Measurements from ENCODE around the gene KRTAP12-4.
A peak's percentile ranks its signal among the peaks of the same experiment; 100 is the strongest.
"Not testable (repeated sequence)": the region's sequence is repeated elsewhere in the genome, so short reads cannot be mapped to it uniquely, and the experiment has no call there.

KRTAP12-4 gene

DNA sequence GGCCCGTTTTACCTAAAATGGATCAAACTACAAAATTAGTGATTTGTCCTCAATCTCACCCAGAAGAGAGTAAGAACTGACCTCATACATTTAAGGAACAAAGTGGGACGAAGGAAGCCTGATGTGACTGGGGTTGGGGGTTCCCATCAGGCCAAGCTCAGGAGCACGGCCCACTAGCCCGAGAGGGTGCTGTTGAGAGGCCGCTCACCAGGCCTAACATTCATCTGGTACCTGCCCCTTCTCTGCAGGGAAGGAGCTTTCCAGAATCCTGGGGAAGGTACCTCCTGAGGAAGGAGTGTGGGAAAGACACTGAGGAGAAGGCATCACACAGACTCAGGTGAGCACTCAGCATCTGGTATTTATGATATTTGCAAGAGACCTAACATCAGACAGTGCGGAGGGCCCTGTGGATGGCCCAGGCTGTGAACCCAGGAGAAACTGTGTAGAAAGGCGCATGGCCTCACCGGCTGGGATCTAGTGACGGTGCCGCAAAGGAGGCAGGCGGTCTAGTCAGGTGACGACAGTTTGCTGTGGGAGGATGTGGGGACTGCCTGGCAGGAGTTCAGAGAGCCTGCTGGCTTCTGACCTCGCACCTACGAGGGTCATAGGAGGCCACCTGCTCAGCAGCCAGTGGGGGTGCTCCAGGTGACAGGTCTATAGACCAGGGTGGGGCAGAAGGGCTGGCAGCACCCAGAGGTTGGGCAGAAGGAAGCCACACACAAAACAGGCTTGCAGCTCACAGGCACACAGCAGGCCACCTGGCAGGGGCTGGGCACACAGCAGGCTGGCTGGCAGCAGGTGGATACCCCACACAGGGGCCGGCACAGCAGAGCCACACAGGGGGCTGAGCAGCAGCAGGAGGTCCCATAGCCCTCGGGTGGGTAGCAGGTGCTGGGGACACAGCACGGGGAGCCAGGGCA lies 543 bp downstream of the KRTAP12-4 start:
- peak; percentile 62 for DNase-seq

DNA sequence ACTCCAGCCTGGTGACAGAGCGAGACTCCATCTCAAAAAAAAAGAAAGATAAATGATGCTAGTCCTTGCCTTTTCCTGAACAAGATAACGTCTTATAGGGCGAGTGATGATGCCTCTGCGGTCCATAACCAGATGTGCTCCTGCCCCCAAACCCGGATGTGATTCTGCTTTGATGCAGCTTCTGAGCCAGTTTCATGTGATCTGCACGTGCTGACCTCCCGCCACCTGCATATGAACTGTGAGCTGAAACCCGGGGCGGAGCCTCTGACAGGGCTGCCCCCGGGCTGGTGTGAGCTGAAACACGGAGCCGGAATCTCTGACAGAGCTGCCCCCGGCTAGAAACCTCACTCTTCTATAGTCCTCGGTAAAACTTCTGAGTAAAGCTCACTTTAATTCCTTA lies 1.3 kb downstream of the KRTAP12-4 start:
- DNase-seq: no peak

DNA sequence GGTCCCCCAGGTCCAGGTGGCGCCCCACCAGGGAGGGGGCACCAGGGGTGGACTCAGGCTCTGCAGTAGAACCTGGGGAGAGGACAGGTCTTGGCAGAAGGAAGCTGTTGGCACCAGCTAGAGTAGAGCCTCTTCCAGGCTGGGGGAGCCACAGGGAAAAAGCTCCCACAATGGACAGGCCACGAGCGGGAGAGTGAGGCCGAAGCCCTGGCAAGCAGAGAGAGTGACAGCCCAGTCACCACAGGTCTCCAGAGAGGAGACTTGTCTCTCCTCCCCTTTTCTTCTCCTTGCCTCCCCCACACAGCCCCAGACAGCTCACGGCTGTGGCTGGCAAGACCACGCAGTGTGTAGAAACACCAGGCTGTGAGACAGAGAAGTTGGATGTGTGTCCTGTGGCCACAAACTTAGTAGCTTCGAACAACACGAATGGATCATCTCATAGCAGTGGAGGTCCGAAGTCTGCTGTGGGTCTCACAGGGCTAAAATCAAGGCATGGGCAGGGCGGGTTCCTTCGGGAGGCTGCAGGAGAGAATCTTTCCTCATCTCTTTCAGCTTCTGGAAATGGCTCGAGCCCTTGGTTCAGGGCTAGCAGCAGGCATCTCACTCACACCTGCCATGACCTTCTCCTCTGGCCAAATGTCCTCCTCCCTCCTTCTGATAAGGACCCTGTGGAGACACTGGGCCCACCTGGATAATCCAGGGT lies 3.3 kb downstream of the KRTAP12-4 start:
- no peak for DNase-seq

DNA sequence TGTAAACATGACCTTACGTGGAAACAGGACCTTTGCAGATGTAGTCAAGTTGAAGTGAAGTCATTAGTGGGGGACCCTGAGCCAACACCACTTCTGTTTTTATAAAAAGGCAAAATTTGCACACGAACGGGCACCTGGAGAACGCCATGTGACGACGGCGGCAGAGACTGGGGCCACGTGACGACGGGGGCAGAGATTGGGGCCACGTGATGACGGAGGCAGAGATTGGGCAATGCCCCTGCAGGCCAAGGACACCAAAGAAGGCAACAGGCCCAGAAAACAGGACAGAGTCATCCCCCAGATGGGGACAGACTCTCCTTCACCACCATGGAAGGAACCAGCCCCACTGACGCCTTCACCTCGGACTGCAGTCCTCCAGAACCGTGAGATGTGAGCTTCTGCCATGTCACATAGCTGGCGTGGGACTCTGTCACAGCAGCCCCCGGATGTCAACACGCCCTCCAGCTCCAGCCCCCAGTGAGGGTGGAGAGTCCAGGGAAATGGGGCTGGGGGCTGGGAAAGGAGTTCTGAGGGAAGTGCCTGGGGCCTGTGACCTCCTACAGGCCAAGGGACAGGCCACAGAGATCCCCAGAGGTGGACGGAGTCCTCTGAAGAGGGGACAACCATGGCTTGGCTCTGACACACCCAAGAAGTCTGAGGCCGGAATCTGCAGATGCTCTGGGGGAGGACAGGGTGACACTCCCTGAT lies 4.0 kb downstream of the KRTAP12-4 start:
- DNase-seq: no peak

DNA sequence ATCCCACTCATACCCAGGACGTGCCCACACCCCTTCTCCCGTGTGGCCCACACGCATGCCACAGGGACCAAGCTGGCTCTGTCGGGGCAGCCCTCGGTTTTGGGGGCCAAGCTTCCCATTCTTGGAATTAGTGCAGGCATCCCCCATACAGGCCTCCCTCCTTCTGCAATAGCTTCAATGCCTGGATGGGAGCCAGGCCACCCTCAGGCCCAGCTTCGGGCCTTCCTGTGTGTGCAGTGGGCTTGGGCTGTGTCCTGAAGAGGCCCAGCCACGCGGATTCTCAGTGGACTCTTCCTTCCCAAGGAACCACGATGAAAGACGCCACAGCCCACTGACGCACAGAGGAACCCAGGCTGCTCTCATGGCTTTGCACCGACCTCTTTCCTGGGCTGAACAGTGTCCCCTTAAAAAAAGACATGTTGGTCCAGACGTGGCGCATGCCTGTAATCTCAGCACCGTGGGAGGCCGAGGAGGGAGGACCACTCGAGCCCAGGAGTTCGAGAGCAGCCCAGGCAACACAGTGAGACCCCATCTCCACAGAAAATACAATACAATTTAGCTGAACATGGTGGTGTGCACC lies 4.8 kb downstream of the KRTAP12-4 start:
- DNase-seq: no peak

DNA sequence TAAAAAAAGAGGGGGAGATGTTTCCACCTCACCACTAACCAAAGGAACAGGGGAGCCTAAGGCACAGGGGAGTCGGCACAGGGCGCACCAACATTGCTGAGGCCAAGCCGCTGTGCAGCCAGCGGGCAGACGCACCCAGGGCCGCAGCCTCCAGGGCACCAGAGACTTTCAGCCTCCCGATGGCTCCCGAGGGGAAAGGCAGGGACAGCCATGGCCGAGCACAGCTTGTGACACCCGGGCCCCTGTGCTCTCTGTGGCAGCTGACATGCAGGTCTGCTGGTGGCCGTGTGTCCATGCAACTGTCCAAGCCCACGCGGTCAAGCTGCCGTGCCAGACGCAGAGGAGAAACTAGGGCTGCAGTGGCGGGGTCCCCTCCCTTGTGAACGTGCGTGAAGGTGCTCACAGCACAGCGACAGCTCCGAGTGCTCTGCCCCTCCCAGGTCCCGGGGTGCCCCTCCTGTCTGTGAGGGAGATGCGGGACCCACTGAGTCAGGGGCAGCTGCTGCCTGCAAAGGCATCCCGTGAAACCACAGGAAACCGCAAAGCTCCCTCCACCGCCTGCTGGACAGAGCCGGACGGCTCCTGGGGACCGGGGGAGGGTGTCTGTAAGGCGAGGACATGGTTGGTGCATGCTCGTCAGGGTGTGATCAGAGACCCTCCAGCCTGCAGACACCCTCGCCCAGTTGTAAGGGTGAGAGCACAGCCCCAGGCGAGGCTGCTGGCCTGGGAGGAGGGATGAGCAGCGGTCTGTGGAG lies 5.7 kb downstream of the KRTAP12-4 start:
- no peak for DNase-seq

DNA sequence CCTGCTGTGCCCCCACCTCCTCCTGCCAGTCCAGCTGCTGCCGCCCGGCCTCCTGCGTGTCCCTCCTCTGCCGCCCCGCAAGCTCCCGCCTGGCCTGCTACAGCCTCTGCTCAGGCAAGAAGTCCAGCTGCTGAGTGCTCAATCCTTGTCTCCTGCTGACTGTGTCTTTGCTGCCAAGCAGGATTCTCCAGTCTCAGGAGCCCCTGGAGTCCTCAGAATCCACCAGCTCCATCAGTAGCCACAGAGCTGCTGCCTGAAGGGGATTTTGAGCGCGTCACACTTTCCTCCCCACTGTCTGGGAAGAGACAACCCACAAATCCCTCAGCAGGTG lies 7.3 kb downstream of the KRTAP12-4 start:
- no peak for DNase-seq

DNA sequence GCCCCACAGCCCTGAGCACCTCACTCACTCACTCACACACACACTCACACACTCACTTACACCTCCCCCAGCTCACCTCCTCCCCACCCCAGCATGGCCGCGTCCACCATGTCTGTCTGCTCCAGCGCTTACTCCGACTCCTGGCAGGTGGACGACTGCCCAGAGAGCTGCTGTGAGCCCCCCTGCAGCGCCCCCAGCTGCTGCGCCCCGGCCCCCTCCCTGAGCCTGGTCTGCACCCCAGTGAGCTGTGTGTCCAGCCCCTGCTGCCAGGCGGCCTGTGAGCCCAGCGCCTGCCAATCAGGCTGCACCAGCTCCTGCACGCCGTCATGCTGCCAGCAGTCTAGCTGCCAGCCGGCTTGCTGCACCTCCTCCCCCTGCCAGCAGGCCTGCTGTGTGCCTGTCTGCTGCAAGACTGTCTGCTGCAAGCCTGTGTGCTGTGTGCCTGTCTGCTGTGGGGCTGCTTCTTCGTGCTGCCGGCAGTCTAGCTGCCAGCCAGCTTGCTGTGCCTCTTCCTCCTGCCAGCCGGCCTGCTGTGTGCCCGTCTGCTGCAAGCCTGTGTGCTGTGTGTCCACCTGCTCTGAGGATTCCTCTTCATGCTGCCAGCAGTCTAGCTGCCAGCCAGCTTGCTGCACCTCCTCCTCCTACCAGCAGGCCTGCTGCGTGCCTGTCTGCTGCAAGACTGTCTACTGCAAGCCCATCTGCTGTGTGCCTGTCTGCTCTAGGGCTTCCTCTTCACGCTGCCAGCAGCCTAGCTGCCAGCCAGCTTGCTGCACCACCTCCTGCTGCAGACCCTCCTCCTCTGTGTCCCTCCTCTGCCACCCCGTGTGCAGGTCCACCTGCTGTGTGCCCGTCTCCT lies 7.9 kb downstream of the KRTAP12-4 start, which contains the start of gene KRTAP10-11:
Gene KRTAP10-11, plus strand, starts transcription at position 49 of the 856 bp plus-strand sequence. Its CDS starts 45 bp downstream, at position 94.
- not testable (repeated sequence) for DNase-seq

DNA sequence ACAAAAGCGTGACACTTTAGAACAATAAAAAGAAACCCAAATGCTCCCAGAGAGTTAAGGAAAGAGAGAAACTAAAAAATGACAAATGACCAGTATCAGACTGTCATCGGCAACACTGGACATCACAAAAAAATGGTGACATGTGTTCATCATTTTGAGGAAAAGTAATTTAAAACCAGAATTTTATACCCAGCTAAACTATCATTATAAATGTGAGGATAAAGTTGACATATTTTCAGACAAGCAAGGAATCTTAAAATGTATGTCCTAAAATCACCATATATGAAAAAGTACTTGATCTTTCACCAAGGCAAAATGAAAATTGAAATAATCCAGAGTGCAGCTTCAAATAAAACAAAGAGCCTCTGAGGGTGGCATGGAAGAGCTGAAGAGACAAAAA lies 9.6 kb downstream of the KRTAP12-4 start:
- no peak for DNase-seq

DNA sequence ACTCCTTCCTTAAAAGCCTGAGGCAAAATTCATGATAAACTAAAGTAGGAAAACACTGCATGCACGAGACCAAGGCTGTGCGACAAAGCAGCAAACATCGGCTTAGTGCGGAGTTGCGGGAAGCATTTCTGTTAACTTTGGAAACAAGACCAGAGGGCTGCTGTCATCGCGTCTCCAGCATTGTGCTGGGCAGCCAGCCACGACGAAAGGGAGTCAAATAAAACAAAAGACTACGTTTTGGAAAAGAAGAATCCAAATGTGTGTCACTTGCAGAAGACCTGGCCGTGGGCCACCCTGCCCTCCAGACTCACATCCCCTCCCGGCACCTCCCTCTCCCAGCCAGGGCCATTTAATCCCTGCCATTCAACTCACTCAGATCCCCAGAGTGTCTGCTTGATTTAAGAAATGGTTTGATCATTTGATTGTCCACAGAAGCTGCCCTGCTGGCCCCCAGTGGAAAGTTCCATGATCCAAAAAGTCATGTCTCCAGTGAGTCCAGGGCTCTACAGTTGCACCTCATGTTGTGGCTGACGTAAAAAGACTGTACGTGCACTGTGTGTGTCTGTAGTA lies 10.6 kb downstream of the KRTAP12-4 start:
- DNase-seq: no peak

DNA sequence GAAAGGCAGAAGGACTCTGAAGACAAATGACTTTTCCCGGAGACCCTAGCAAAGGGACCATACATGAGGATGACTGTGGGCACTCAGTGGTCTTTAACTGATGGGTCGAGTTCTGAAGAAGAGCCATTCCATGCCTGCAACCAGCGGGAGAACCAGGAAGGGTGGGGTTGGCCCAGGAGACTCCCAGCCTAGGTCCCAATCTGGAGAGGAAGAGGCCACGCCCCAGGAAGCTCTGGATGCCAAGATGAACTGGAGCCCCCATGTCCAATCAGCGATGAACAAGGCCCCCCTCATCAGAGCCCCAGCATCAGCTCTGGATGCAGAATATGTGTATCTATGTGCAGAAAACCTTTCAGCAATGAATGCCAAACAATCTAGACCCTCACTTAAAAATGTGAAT lies 13.7 kb downstream of the KRTAP12-4 start:
- no peak for DNase-seq

DNA sequence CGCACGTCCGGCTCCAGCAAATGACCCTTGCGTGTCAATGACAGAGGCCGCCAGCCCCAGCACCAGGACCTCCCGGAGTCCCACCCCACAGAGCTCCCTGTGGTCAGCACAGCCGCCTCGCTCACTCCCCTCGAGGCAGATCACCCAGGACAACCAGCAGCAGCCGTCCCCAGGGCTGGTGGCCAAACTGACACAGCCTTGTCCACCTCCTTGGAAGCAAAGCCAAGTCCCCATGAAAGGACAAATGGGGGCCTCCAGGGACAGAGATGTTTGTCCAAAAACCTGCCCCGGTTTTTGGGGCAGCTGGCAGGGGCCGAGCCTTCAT lies 15.2 kb downstream of the KRTAP12-4 start:
- no peak for DNase-seq

DNA sequence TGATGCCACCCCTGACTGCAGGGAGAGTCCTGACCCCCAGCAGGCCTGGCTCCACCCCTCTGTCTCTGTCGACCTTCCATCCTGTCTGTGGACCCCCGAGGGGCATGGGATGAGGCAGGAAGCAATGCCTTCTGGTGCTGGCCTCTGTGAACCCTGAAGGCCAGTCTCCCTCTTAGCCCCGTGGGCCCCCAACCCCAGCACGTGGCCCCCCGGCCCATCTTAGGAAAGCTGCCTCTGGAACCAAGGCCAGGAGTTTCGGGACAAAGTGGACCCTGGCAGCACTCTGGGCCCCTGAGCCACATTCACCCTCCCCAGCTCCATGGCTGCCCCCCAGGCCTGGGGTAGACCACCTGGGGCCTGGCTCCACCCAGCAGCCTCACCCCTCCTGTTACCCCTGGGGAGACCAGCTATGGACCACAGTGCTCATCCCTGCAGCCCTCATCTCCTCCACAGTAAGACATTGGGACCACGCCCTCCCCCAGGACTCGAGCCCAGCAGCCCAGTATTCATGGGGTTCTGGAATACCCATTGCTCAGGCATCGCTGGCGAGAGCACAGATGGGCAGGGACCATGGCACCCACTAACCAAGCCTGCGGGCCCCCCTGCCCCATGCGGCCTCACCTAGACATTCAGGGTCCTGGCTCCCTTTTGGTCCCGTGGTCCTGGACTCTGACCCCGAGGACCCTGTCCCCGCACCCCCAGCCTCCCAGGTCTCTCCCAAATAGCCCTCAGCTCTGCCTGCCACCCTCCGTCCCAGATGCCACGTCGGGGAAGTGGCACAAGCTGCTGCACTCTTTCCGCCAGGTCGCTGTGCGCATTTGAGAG lies 15.7 kb downstream of the KRTAP12-4 start:
- not testable (repeated sequence) for DNase-seq

DNA sequence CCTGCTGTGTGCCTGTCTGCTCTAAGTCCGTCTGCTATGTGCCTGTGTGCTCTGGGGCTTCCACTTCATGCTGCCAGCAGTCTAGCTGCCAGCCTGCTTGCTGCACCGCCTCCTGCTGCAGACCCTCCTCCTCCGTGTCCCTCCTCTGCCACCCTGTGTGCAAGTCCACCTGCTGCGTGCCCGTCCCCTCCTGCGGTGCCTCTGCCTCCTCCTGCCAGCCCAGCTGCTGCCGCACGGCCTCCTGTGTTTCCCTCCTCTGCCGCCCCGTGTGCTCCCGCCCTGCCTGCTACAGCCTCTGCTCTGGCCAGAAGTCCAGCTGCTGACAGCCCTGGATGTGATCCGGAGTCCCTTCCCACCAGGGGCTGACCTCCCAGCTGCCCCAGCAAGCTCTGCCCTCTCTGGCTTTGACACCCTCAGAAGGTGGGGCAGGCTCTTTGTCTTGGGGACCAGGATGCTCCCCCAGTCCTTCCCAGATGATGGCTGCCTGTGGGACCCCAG lies 16.6 kb downstream of the KRTAP12-4 start:
- DNase-seq: not testable (repeated sequence)

DNA sequence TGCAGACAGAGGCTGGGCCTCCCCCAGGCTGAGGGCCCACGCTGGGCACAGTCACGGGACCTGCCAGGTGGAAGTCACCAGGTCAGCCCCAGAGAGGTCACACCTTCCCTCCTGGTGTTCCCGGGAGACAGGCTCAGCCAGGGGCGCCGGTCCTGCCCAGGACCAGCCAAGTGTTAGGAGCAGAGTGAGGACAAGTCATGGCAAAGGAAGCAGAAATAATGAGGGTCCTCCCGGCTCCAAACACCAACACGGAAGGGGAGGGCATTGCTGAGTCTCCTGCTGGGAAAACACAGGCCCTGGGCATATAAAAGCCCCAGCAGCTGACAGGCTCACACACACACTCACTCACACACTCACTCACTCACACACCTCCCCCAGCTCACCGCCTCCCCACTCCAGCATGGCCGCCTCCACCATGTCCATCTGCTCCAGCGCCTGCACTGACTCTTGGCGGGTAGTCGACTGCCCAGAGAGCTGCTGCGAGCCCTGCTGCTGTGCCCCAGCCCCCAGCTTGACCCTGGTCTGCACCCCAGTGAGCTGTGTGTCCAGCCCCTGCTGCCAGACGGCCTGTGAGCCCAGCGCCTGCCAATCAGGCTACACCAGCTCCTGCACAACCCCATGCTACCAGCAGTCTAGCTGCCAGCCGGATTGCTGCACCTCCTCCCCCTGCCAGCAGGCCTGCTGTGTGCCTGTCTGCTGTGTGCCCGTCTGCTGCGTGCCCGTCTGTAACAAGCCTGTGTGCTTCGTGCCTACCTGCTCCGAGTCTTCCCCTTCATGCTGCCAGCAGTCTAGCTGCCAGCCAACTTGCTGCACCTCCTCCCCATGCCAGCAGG lies 17.2 kb downstream of the KRTAP12-4 start, which contains the start of gene KRTAP10-10:
Gene KRTAP10-10, plus strand, starts transcription at position 339 of the 833 bp plus-strand sequence. Its CDS starts 62 bp downstream, at position 401.
- no peak for DNase-seq

DNA sequence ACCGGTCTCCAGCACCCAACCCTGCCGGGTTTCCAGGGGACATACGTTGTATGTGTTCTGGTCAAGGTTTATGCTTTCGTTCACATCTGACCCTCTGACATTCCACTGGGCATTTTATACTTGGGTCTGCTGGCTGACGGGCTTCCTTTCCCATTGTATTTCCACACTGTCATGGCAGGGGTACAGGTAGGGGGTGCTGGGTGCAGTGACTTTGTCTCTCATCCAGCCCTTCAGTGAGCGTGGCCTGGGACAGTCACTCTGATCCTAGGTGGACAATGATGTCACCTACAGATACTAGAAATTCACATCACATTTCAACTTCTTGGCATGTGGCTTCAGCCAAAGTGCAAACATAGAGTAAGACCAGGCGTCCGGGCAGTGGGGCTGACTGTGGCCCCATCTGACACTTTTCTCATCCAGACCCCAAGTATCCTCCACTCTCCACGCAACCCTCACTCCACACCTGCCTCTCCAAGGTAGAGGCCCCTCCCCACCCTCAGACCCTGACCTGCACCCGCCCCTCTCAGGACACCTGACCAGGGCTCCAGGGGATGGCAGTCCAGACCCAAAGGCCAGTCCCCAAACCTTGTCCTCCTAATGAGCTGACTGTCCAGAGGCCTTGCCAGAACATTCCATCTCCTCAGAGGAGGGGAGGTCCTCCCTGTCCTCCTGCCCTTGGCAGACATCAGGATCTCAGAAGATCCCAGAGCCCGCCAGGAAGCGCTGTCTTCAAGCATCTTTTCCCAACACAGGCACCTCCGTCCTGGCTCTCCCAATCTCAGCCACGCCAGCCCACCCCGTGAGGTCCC lies 18.0 kb downstream of the KRTAP12-4 start:
- DNase-seq: no peak

DNA sequence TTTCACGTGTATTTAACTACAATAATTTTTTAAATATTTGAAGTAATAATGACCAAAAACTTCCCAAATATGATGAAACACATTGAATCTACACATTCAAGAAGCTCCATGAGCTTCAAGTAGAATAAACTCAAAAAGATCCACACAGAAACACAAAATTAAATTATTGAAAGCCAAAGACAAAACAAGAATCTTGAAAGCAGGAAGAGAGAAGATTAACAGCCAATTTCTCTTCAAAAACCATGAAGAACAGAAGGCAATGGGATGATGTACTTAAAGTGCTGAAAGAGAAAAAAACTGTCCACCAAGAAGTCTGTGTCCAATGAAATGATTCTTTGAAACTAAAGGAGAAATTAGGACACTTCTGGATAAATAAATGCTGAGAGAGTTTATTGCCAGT lies 22.4 kb downstream of the KRTAP12-4 start:
- no peak for DNase-seq

DNA sequence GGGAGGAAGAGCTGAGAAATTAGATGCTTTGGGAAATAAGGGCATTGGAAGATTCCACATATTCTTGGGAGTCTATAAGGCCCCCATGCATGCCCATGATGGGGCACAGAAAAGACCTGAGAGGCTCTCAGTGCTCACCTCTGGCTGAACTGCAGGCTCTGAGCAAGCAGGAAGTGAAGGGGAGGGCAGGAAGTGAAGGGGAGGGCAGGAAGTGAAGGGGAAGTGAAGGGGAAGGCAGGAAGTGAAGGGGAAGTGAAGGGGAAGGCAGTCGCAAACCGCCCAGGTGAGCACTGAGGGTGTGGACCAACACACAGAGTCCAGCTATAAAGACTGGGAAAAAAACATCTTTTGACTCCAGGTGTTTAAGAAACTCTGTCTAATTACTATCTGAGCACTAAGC lies 24.0 kb downstream of the KRTAP12-4 start:
- no peak for DNase-seq

Measured in activated T-cell treated with anti-CD3 and anti-CD28 coated beads, Interleukin-2, amount 50 U/mL, for 1 hour (primary cell).